CD4-positive, alpha-beta T cell (primary cell): ENCODE data around the gene NEK9. TPM values are rescaled to one million over a fixed set of nuclear protein-coding genes. Genes with fewer than 3 reads are reported as not detected.

Experiments
- ATAC-seq: fragments of 200-7000 bp; cut with Tn5 transposase; one replicate; pipeline ENCODE4 v1.10.0; 2022; ENCODE audit warnings: mild to moderate bottlenecking; ENCODE audit not compliant: poor library complexity
- CTCF ChIA-PET: fragments of 350-600 bp; sonication (Branson Sonifier 250); formaldehyde crosslinking; loops from one replicate; lab custom pipeline; 2021; ENCODE audit warnings: antibody characterized with exemption, inconsistent platforms; lab: Charles Lee
- POLR2A ChIA-PET: fragments of 350-600 bp; sonication (Branson Sonifier 250); formaldehyde crosslinking; loops from one replicate; lab custom pipeline; 2021; ENCODE audit warnings: antibody characterized with exemption, inconsistent platforms; lab: Charles Lee
- DNase-seq, 14 experiments: peaks; one replicate each; pipeline ENCODE4 v3.0.0-alpha.2; 2013 to 2020; ENCODE audit warnings: mixed read lengths in 2 of 14
- H3K27ac ChIP-seq, 2 donors: one replicate each; pipeline versions ENCODE4 v1.5.1 to v1.7.0; 2013; ENCODE audit warnings: low read length in 2 of 2, low read depth in 1 of 2, mild to moderate bottlenecking in 1 of 2
- H3K27me3 ChIP-seq, 2 experiments: 1 replicate in 1 of 2; 2 replicates in 1 of 2; pipeline versions ENCODE4 v1.6.1 to v1.7.0; 2013; ENCODE audit warnings: low read length in 2 of 2, control low read depth in 1 of 2, mild to moderate bottlenecking in 1 of 2, moderate library complexity in 1 of 2; ENCODE audit not compliant: insufficient read depth in 2 of 2, control insufficient read depth in 1 of 2
- H3K36me3 ChIP-seq: one replicate; pipeline ENCODE4 v1.6.1; 2013; ENCODE audit warnings: low read length, control low read depth; ENCODE audit not compliant: insufficient read depth
- H3K4me1 ChIP-seq: one replicate; pipeline ENCODE4 v1.6.1; 2013; ENCODE audit warnings: low read length, control low read depth; ENCODE audit not compliant: insufficient read depth
- H3K4me3 ChIP-seq: one replicate; pipeline ENCODE4 v1.5.1; 2013; ENCODE audit warnings: mild to moderate bottlenecking, low read length, moderate library complexity
- H3K9me3 ChIP-seq, 2 experiments: 1 replicate in 1 of 2; 2 replicates in 1 of 2; pipeline versions ENCODE4 v1.6.1 to v1.7.0; 2013; ENCODE audit warnings: low read length in 2 of 2, mild to moderate bottlenecking in 2 of 2, control low read depth in 1 of 2, moderate library complexity in 1 of 2; ENCODE audit not compliant: control insufficient read depth in 1 of 2, insufficient read depth in 1 of 2
- H3K27ac Mint-ChIP-seq: one replicate; pipeline ENCODE4 v1.8.0; 2020; ENCODE audit warnings: mixed read lengths
- H3K27me3 Mint-ChIP-seq: one replicate; pipeline ENCODE4 v1.8.0; 2021; ENCODE audit warnings: mixed read lengths
- H3K36me3 Mint-ChIP-seq: one replicate; pipeline ENCODE4 v1.8.0; 2021; ENCODE audit warnings: low read depth, mixed read lengths
- H3K4me1 Mint-ChIP-seq: one replicate; pipeline ENCODE4 v1.8.0; 2021; ENCODE audit warnings: low read depth, mixed read lengths
- H3K4me3 Mint-ChIP-seq: one replicate; pipeline ENCODE4 v1.8.0; 2020; ENCODE audit warnings: mild to moderate bottlenecking, mixed read lengths
- H3K9me3 Mint-ChIP-seq: one replicate; pipeline ENCODE4 v1.8.0; 2020; ENCODE audit warnings: mixed read lengths
- intact Hi-C, 2 experiments: fragments of 100-400 bp; cut with DNase I in 1 of 2; cut with micrococcal nuclease in 1 of 2; formaldehyde crosslinking; loops; one replicate each; pipeline versions ENCODE4 v1.15.1 to v1.9.0; 2023 to 2025; cut with DNase I, micrococcal nuclease
- total RNA-seq, 174 experiments: library from RNA in 2 of 174; stranded (reverse) in 2 of 174; gene quantifications; one replicate each; pipeline ENCODE4 v1.2.3 and lab custom pipeline; 2021 to 2026
- TF ChIP-seq, protein P1 (sequence below): fragments of 200-600 bp; IDR thresholded peaks from one replicate; pipeline ENCODE4 v1.8.0; 2022; ENCODE audit warnings: antibody characterized with exemption, mild to moderate bottlenecking

NEK9 gene
- total RNA-seq, 2 experiments from 2014 or later = 53.5 to 54.1 TPM

GRCh38 chr14:75101491-75101890, 25.4 kb downstream of the NEK9 start:
- Histone ChIP-seq H3K27ac (no peak overlapping the region), H3K27me3 (no peaks in the 10 kb centered on the region), H3K36me3 (peaks cover 72% of the 10 kb centered on the region), H3K4me1 (no peaks in the 10 kb centered on the region), H3K4me3 (no peak overlapping the region), H3K9me3 (no peaks in the 10 kb centered on the region)
- H3K9me3 Mint-ChIP-seq = no peaks in the 10 kb centered on the region
- H3K4me1 Mint-ChIP-seq = peaks cover 6% of the 10 kb centered on the region
- H3K4me3 Mint-ChIP-seq = no peak overlapping the region
- intact Hi-C loops = no loop called here
- POLR2A ChIA-PET = no interaction called here
- H3K27ac Mint-ChIP-seq = no peak overlapping the region
- DNase-seq (no peak), ATAC-seq (no peak)
- no peaks in the 10 kb centered on the region for H3K27me3 Mint-ChIP-seq
- CTCF ChIA-PET = interaction anchor here (2.0 kb wide), 1 partner anchor 13 kb away, joined by 7 read pairs; no protein-coding TSS in a partner anchor
- TF ChIP-seq, protein P1, sequence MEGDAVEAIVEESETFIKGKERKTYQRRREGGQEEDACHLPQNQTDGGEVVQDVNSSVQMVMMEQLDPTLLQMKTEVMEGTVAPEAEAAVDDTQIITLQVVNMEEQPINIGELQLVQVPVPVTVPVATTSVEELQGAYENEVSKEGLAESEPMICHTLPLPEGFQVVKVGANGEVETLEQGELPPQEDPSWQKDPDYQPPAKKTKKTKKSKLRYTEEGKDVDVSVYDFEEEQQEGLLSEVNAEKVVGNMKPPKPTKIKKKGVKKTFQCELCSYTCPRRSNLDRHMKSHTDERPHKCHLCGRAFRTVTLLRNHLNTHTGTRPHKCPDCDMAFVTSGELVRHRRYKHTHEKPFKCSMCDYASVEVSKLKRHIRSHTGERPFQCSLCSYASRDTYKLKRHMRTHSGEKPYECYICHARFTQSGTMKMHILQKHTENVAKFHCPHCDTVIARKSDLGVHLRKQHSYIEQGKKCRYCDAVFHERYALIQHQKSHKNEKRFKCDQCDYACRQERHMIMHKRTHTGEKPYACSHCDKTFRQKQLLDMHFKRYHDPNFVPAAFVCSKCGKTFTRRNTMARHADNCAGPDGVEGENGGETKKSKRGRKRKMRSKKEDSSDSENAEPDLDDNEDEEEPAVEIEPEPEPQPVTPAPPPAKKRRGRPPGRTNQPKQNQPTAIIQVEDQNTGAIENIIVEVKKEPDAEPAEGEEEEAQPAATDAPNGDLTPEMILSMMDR = no peak
- peaks cover 92% of the 10 kb centered on the region for H3K36me3 Mint-ChIP-seq

GRCh38 chr14:75098682-75099081, 28.2 kb downstream of the NEK9 start:
- no peak overlapping the region for H3K4me3 ChIP-seq
- no peaks in the 10 kb centered on the region for H3K9me3 ChIP-seq
- ChIA-PET CTCF (no interaction called here), POLR2A (no interaction called here)
- no peaks in the 10 kb centered on the region for H3K4me1 ChIP-seq
- Mint-ChIP-seq H3K27ac (no peak overlapping the region), H3K36me3 (peaks cover 91% of the 10 kb centered on the region), H3K4me1 (peaks cover 6% of the 10 kb centered on the region), H3K4me3 (no peak overlapping the region), H3K27me3 (no peaks in the 10 kb centered on the region), H3K9me3 (no peaks in the 10 kb centered on the region)
- no peak for ATAC-seq
- H3K36me3 ChIP-seq = peaks cover 77% of the 10 kb centered on the region
- H3K27me3 ChIP-seq = no peaks in the 10 kb centered on the region
- no peak overlapping the region for H3K27ac ChIP-seq
- no peak for DNase-seq
- TF ChIP-seq, protein P1 = no peak
- intact Hi-C loops = no loop called here

DNA sequence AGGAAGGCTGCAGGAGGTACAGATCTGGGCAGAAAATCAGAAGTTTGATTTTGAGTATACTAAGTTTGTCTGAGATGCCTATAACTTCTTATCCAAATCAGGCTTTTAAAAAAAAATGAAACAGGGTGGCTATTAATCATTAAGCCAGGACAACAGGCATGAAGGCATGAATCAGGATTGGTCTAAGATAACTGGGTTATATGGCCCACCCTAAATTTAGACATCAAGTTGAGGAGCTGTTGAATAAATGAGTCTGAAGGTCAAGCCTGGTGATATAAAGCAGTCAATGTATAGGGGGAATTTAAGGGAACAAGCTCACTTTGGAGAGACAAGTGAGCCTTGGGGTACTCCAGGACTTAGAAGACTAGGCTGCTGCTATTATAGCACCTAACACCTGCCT, 28.6 kb downstream of the NEK9 start:
- ChIA-PET POLR2A (no interaction called here), CTCF (no interaction called here)
- H3K4me1 ChIP-seq = no peaks in the 10 kb centered on the region
- Mint-ChIP-seq H3K9me3 (no peaks in the 10 kb centered on the region), H3K27ac (no peak overlapping the region), H3K4me1 (peaks cover 6% of the 10 kb centered on the region), H3K27me3 (no peaks in the 10 kb centered on the region), H3K4me3 (no peak overlapping the region), H3K36me3 (peaks cover 88% of the 10 kb centered on the region)
- ATAC-seq = no peak
- H3K4me3 ChIP-seq = no peak overlapping the region
- no peak overlapping the region for H3K27ac ChIP-seq
- TF ChIP-seq, protein P1 = no peak
- H3K36me3 ChIP-seq = peaks cover 75% of the 10 kb centered on the region
- H3K27me3 ChIP-seq = no peaks in the 10 kb centered on the region
- no peak for DNase-seq
- H3K9me3 ChIP-seq = no peaks in the 10 kb centered on the region
- intact Hi-C loops = no loop called here
